Stimulated activated CD4-positive, alpha-beta T cell treated with anti-CD3 and anti-CD28 coated beads, TNF-alpha, amount 100 ng/mL, for 1 hour (primary cell): ENCODE measurements around the gene DPEP2NB.
"Not testable (repeated sequence)": the region's sequence is repeated elsewhere in the genome, so short reads cannot be mapped to it uniquely, and the experiment has no call there.

ENCODE experiments used
- DNase-seq, 3 donors: peaks; one replicate each; pipeline ENCODE4 v3.0.0-alpha.2; 2020; ENCODE audit warnings: low read depth in 3 of 3, low spot score in 1 of 3

The DPEP2NB gene

DNA sequence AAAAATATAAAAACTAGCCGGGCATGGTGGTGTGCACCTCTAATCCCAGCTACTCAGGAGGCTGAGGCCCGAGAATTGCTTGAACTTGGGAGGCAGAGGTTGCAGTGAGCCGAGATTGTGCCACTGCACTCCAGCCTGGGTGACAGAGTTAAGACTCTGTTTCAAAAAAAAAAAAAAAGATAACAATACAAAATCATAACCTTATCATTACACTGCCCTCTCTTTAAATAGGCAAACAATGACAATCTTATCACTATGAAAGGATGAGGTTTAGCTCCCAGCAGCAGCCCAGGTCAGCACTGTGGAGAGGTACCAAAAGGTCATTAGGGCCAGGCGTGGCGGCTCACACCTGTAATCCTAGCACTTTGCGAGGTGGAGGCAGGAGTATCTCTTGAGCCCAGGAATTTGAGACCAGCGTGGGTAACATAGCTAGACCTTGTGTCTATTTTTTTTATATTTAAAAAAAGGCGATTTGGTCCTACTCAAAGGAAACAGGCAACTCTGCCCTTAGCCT, 3.5 kb upstream of the DPEP2NB start:
- DNase-seq = no peak

DNA sequence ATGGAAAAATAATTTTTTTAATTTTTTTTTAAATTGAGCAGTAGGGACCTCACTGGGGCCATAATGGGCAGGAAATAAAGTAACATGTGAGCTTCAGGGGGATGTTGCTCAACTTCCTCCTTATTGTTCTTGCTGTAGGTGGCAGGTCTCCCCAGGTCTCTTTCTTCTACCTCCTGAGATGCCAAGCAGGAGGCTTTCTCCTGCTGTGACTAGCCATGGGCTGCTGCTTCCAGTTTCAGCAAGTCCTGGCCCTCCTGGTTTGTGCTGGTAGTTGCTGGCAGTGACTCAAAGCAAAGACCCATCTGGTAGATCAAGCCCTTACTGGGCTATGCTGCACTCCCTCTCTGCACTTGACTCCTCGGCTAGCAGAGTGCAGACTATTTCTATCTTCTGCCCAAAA, 2.3 kb downstream of the DPEP2NB start:
- DNase-seq = no peak

DNA sequence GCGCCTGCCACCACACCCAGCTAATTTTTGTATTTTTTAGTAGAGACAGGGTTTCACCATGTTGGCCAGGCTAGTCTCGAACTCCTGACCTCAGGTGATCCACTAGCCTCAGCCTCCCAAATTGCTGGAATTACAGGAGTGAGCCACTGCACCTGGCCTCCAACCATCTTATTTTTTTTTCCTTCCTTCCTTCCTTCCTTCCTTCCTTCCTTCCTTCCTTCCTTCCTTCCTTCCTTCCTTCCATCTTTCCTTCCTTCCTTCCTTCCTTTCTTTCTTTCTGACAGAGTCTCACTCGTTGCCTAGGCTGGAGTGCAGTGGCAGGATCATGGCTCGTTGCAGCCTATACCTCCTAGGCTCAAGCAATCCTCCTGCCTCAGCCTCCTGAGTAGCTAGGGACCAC, 5.8 kb downstream of the DPEP2NB start:
- not testable (repeated sequence) for DNase-seq

DNA sequence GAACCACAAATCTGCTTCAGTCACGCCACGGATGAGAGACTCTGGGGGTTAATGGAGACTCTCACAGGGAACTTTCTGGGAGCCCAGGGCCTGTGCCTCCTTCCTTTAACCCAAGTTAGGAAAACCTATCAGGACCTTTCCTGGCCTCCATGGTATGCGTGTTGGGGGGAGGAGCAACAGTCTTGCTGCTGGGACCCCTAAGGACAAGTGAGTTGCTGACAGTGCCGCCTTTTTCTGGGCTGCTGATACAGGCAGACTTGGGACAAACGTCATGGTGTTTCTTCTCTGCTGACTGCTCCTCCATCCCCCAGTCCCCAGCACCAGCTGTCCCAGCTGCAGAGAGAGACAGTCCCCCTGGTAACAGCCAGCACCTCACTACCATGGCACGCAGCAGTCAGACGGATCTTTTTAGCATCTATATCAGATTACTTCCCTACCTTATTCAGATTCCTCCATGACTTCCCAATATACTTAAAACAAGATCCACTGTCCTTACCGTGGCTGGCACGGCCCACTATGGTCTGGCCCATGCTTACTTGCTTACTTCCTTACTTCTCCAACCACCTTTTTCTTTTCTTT, 6.5 kb downstream of the DPEP2NB start:
- DNase-seq = no peak

DNA sequence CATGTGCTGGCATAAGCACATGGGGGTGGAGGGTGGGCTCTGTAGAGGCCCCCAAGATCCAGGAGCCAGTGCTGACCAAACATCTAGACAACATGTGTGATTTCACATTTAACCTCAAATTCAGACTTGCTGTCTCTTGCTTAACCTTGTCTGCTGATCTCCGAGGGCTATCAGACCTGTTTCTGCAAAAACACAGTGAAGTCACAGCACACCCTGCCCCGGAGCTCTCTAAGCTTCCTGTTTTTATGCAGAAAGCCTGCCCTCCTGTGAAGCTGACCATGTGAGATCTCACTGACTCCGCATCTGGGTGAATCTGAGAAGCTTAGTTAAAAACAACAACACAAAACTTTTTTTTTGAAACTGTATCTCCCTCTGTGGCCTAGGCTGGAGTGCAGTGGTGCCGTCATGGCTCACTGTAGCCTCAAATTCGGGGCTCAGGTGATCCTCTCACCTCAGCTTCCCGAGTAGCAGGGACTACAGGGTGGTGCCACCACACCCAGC, 9.9 kb downstream of the DPEP2NB start:
- peak in 2 of 3 donors; percentile 32 to 36 for DNase-seq

DNA sequence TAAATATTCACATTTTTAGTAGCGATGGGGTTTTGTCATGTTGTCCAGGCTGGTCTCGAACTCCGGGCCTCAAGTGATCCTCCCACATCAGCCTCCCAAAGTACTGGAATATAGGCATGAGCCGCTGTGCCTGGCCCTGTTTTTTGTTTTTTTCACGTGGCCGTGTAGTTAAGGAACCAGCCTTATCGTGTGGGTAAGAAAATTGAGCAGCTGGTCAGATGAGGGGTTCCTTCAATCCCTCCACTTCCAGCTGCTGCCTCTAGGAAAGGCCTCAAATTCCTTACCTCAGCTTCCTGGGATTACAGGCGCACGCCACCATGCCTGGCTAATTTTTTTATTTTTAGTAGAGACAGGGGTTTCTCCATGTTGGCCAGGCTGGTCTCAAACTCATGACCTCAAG, 10.5 kb downstream of the DPEP2NB start:
- DNase-seq = no peak

DNA sequence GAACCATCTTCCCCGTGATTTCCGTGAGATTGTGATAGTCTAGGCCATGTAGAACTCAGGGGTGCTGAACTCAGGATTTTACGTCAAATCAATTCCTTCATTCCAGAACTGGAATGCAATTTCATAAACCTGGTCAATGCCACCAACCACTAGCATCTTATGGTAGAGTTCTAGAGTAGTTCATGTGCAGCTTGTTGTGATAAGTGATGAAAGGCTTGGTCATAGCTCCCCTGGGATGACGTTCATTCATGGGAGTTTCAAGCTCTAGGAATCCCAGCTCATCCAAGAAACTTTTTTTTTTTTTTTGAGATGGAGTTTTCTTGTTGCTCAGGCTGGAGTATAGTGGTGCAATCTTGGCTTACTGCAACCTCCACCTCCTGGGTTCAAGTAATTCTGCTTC, 12.7 kb downstream of the DPEP2NB start:
- no peak for DNase-seq

DNA sequence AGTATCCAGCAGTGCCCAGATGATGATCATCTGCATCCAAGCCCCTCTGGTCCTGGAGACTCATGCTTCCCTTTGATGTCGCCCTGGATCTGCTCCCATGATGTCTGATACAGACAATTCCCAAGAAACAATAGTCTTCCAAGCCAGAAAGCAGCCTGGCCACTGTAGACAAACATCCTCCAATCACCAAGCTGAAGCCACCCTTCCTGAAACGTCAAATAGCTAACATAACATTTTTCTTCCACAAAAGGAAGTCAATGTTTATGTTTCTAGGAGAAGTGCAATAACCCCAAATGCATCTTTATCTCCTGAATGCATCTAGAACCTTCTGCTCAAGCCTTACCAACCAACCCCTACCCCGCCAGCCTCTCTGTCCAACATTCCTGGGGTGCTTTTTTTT, 15.3 kb downstream of the DPEP2NB start:
- DNase-seq = no peak

DNA sequence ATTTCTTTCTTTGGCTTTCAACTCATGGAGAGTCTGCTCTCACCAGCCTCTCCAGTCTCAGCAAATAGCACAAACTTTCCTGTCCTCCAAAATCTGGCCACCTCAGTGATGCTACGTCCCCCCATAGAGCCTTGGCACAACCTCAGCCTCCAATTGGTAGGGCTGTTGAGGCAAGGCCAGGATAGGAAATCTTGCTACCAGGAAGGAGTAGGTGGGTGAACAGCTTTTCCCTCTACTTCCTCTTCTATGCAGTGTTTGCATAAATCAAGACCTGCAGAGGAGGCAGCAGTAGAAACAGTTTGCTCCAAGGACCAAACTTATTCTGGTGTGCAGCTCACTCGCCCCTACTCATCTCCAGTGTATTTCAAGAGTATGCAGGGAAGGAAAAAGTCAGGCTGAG, 15.7 kb downstream of the DPEP2NB start:
- no peak for DNase-seq

DNA sequence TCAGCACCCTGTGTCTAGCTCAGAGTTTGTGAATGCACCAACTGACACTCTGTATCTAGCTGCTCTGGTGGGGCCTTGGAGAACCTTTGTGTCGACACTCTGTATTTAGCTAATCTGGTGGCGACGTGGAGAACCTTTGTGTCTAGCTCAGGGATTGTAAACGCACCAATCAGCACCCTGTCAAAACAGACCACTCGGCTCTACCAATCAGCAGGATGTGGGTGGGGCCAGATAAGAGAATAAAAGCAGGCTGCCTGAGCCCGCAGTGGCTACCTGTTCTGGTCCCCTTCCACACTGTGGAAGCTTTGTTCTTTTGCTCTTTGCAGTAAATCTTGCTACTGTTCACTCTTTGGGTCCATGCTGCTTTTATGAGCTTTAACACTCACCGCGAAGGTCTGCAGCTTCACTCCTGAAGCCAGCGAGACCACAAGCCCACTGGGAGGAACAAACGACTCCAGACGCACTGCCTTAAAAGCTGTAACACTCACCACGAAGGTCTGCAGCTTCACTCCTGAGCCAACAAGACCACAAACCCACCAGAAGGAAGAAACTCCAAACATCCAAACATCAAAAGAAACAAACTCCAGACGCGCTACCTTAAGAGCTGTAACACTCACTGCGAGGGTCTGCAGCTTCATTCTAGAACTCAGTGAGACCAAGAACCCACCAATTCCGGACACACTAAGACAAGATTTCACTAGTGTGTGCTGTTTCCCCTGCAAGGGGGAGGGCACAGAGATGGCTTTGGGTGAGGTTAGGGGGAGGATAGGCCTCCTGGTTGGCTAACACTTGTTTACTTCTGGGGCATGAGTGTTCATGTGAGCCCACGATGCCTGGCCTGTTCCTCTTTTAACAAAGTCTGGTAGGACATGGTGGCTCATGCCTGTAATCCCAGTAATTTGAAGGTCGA, 16.7 kb downstream of the DPEP2NB start, which contains the start of gene DPEP2:
TSS of gene DPEP2 (minus strand) at position 706 of the 910 bp plus-strand sequence. CDS start 6,272 bp downstream, outside the sequence.
- not testable (repeated sequence) for DNase-seq

DNA sequence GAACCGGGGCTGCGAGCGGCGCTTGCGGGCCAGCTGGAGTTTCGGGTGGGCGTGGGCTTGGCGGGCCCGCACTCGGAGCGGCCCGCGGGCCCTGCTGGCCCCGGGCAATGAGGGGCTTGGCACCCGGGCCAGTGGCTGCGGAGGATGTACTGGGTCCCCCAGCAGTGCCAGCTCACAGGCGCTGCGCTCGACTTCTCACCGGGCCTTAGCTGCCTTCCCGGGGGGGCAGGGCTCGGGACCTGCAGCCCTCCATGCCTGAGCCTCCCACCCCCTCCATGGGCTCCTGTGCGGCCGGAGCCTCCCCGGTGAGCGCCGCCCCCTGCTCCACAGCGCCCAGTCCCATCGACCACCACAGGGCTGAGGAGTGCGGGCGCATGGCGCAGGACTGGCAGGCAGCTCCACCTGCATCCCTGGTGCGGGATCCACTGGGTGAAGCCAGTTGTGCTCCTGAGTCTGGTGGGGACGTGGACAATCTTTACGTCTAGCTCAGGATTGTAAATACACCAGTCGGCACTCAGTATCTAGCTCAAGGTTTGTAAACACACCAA, 17.4 kb downstream of the DPEP2NB start:
- not testable (repeated sequence) for DNase-seq

DNA sequence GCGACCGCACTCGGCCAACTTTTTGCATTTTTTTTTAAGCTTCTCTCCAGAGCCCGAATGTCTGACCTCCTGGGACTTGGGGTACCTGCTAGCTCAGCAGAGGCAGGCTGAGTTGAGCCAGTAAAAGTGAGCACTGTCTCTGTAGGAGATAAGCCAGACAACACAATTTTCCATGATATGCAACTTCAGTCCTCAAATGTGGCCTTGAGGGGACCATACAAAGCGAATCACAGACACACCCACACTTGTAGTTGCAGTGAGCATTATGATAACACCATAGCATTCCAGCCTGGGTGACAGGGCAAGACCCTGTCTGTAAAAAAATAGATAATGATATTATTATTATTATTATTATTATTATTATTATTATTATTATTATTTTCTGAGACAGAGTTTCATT, 19.0 kb downstream of the DPEP2NB start:
- DNase-seq = no peak

DNA sequence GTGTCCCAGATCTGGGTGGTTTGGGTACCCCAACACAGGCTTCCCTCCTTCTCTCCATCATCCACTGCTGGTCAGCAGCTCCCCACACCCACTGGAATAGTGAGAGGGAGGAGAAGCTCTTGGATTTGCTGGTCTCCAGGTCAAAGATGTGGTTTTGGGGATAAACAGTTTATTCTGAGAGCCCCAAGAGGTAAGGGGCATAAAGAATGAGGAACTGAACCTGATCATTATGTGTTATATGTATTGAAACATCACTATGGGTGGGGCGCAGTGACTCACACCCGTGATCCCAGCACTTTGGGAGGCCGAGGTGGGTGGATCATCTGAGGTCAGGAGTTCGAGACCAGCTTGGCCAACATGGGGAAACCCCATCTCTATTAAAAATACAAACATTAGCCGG, 20.3 kb downstream of the DPEP2NB start:
- DNase-seq = no peak

DNA sequence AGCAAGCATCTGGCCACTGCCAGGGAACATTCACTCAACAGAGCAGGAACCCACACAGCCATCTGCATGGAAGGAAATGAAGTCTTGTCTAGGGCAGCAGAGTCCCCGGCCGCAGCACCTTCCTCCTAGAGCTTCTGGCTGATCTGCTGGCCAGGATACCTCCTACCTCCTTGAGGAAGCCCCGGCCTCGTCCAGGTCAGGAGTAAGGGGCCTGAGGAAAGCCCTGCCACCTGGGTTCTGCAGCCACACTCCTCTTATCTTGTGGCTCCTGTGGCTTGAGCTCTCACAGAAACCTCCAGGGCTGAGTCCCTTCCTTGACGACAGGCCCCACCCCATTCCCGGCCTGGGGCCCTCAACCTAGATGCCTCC, 21.7 kb downstream of the DPEP2NB start:
- DNase-seq = not testable (repeated sequence)

DNA sequence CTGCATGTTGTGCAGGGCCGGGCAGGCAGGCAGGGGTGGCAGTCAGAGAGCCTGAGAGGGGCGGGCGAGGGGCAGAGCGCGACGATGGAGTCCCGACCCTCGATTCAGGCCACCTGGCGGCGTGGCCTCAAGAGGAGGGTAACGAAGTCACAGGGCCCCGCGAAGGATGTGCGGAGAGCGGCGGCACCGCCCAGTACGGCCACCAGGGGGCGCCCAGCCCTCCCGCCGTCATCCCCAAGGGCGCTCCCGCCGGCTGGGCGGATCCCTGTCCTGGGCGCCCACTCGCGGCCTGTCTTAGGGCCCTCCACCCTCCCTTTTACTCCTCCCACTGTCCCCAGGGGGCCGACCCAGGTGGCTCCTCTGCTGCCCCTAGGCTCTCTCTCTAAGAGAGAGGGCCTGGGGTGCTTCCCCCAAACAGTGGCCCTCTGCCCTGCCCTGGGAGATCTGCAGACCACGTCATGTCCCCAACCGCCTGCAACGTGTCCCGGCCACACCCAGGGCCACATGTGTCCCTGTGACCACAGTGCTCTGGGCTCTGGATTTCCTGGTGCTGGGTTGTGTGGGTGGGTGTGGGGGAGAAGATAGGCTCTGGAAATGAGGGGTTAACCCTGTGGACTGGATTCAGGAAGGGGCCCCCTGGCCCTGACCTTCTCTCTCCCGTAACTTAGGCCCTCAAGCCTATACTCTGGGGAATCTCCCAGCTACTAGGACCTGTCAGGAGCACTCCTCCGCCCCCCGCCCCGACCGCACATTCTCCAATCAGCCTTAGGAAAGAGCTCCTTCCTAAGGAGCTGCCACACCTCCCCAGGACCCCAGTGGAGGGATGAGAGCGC, 22.3 kb downstream of the DPEP2NB start:
- DNase-seq = peak; percentile 48 to 82 (median 69)

DNA sequence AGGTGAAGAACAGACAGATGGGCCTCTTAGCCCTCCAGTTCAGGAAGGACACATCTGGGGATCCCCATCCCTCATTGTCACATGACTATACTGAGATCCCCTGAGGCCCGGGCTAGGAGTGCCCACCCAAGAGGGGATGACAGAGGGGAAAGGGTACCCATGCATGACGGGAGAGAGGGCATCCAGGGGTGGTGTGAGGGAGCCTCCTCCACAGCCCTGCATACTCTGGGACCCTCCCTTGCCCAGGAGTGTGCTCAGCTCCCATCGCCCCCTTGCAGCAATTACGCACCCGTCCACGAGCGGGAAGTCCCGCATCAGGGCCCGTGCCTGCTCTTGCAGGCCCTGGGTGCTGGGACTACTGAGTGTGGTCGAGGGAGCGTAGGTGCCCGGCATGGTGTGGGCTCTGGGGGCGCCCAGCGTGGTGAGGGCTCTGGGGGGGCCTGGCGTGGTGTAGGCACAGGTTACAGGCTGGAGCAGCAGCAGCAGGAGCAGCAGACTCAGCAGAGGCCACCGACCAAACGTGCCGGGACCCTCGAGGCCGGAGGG, 23.0 kb downstream of the DPEP2NB start:
- DNase-seq = no peak

DNA sequence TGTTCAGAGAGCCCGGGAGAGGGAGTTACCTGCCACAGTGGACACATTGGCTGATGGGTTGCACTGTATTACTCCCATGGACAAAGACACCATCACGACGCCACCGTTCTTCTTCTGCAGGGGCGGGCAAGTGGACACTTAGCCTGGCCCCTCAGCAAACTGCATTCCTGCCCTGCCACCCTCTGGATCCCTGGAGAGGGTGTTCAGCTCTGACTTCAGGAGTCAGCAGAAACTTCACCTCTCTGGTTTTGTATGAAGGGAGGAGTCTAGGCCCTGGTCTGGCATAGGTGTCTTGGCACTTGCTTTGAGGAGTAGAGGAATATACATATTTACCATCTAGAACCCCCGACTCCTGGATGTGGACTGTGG, 25.7 kb downstream of the DPEP2NB start:
- DNase-seq = no peak

DNA sequence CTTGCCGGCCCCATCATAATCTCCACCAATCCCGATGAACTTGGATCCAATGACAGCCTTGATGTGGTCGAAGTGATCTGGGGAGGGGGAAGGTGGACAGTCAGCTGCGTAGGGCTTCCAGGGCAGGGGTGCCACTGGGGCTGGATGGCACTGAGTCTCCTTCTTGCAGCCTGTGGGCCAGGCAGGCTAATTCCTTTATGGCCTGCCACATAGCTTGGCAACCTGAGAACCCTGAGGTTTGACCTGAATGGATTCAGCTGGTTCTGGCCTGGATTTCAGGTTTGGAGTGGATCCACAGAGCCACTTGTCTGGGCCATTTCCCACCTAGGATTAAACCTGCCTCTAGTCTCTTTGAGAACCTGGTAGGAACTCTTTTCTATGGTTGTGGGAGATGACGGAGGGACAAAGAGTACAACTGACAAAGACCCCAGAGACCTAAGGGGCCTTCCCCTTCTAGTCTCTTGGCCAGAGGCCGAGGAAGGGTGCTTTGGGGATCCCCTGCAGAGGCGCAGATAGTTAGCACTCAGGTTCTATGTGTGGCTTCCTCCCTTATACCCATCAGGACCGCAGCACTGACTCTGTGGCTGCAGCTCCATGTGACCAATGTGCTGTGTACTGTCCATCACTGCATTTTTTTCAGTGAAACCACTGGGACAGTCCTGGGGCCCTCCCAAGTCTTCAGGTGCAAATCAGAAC, 26.2 kb downstream of the DPEP2NB start:
- no peak for DNase-seq

DNA sequence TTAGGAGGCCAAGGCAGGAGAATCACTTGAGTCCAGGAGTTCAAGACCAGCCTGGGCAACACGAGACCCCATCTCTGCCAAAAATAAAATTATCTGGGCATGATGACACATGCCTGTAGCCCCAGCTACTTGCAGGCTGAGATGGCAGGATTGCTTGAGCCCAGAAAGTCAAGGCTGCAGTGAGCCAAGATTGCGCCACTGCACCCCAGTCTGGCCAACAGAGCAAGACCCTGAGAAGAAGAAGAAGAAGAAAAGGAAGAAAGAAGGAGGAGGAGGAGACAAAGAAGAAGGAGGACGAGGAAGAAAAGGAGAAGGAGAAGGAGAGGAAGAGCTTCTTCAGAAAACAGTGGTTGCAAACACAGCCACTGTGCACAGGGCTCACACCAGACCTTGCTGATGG, 27.0 kb downstream of the DPEP2NB start:
- DNase-seq = no peak

DNA sequence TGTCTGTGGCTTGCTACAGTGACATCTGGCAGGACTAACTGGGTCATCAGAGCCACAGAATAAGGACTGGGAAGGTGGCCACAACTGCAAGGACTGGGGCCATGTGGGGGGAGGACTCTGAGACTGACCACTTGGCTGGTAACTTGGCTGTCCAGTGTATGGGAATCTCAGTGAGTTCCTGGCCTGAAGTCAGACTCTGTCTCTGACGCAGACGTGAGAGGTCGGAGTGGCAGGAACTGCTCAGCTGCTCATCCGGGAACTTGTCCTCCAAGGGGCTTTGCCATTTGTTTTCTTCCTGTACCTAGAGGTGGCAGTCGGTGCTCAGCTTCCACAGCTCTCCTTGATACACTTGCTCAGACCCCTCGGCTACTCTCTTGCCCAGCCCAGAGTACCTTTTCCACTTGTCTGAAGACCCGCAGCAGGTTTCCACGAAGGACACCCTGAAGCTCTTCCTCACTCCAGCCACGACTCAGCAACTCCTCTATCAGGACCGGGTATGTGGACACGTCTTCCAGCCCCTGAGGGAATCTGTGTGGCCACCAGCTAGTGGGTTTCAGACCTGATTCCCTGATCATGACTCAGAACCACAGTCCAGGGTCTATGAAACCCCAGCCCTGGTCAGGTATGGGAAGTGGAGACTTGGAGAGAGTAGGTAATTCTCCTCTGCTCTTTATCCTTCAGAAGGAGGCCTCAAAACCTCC, 28.1 kb downstream of the DPEP2NB start:
- DNase-seq = no peak
